ENCODE measurements around the gene ANKDD1B. TPM values are rescaled to one million over a fixed set of nuclear protein-coding genes. Genes with fewer than 3 reads are reported as not detected.

The ANKDD1B gene
- total RNA-seq, 6 experiments from 2014 or later, result 0.17 to 0.26 TPM; not detected in 4

- no peaks in the 10 kb centered on the region for H3K9me3 ChIP-seq
- no peaks in the 10 kb centered on the region for H3K27me3 ChIP-seq
- DNase-seq (no peak), ATAC-seq (no peak)
- intact Hi-C loops (cut with DNase I), result no loop called here
- no peak overlapping the region for H3K4me3 ChIP-seq
- H3K36me3 ChIP-seq, result no peaks in the 10 kb centered on the region
- no peak for TF ChIP-seq CTCF (IDR thresholded peaks at IDR 0.05)
- TF ChIP-seq POLR2A (IDR thresholded peaks at IDR 0.05), result no peak
- no peaks in the 10 kb centered on the region for H3K4me1 ChIP-seq
- H3K27ac ChIP-seq, result no peak overlapping the region
- 69% methylated on average over 4 of the region's 4 CpGs for WGBS (ENCODE audit: insufficient coverage, low coverage, low lambda C conversion rate, missing lambda C conversion rate)
Measured at GRCh38 chr5:75651575-75652238, 40.5 kb downstream of the ANKDD1B start.

- no peak overlapping the region for H3K27ac ChIP-seq
- 28% methylated on average over 2 of the region's 2 CpGs for WGBS (ENCODE audit: insufficient coverage, low coverage, low lambda C conversion rate, missing lambda C conversion rate)
- no peak for TF ChIP-seq CTCF (IDR thresholded peaks at IDR 0.05)
- TF ChIP-seq POLR2A (IDR thresholded peaks at IDR 0.05), result no peak
- no peaks in the 10 kb centered on the region for H3K27me3 ChIP-seq
- no peak for ATAC-seq
- H3K36me3 ChIP-seq, result no peaks in the 10 kb centered on the region
- H3K9me3 ChIP-seq, result no peaks in the 10 kb centered on the region
- intact Hi-C loops (cut with DNase I), result no loop called here
- no peak overlapping the region for H3K4me3 ChIP-seq
- no peak for DNase-seq
- no peaks in the 10 kb centered on the region for H3K4me1 ChIP-seq
Measured at GRCh38 chr5:75653521-75653920, 42.3 kb downstream of the ANKDD1B start.

- H3K9me3 ChIP-seq, result no peaks in the 10 kb centered on the region
- TF ChIP-seq CTCF (IDR thresholded peaks at IDR 0.05), result no peak
- TF ChIP-seq POLR2A (IDR thresholded peaks at IDR 0.05), result no peak
- no peak for ATAC-seq
- H3K4me1 ChIP-seq, result no peaks in the 10 kb centered on the region
- DNase-seq, result no peak
- WGBS (ENCODE audit: insufficient coverage, low coverage, low lambda C conversion rate, missing lambda C conversion rate), result 82% methylated on average over 12 of the region's 19 CpGs
- H3K4me3 ChIP-seq, result no peak overlapping the region
- intact Hi-C loops (cut with DNase I), result no loop called here
- no peak overlapping the region for H3K27ac ChIP-seq
- H3K27me3 ChIP-seq, result no peaks in the 10 kb centered on the region
- no peaks in the 10 kb centered on the region for H3K36me3 ChIP-seq
Measured at GRCh38 chr5:75654693-75655295, 43.5 kb downstream of the ANKDD1B start.

- Histone ChIP-seq H3K27me3 (no peaks in the 10 kb centered on the region), H3K4me1 (no peaks in the 10 kb centered on the region), H3K27ac (no peak overlapping the region), H3K4me3 (peak overlapping the region in 2 of 3 donors; percentile 8 to 40), H3K36me3 (no peaks in the 10 kb centered on the region), H3K9me3 (no peaks in the 10 kb centered on the region)
- intact Hi-C loops (cut with DNase I), result no loop called here
- 56% methylated on average over 6 of the region's 9 CpGs for WGBS (ENCODE audit: insufficient coverage, low coverage, low lambda C conversion rate, missing lambda C conversion rate)
- ATAC-seq, result peak; percentile 45 to 82 (median 59)
- no peak for DNase-seq
- no peak for TF ChIP-seq CTCF (IDR thresholded peaks at IDR 0.05)
Measured at GRCh38 chr5:75656311-75657003, 45.2 kb downstream of the ANKDD1B start.

All from right lobe of liver (tissue), 6 donors.